HG03575 (cell line): ENCODE measurements around the gene PHLDB2.

ENCODE experiments used
- ATAC-seq: cut with Tn5 transposase; IDR thresholded peaks from one replicate; pipeline ENCODE4 v1.9.1; 2021; ENCODE audit not compliant: unreplicated experiment, insufficient number of reproducible peaks, low FRiP score; ENCODE audit errors: extremely low read depth

Gene PHLDB2

GRCh38 chr3:111911446-111911845 is 52.4 kb downstream of the PHLDB2 start:
- no peak for ATAC-seq

- no peak for ATAC-seq
Measured at GRCh38 chr3:111913163-111913763, 54.2 kb downstream of the PHLDB2 start.

GRCh38 chr3:111915905-111916304 is 56.8 kb downstream of the PHLDB2 start:
- no peak for ATAC-seq

- ATAC-seq: no peak
Measured at GRCh38 chr3:111917300-111917699, 58.2 kb downstream of the PHLDB2 start.

- no peak for ATAC-seq
Measured at GRCh38 chr3:111919370-111920065, 60.5 kb downstream of the PHLDB2 start.

- ATAC-seq: no peak
Measured at GRCh38 chr3:111921181-111921580, 62.1 kb downstream of the PHLDB2 start.

- ATAC-seq: no peak
Measured at GRCh38 chr3:111923095-111923771, 64.2 kb downstream of the PHLDB2 start.

- no peak for ATAC-seq
Measured at GRCh38 chr3:111923806-111924205, 64.7 kb downstream of the PHLDB2 start.

- no peak for ATAC-seq
Measured at GRCh38 chr3:111924283-111924682, 65.2 kb downstream of the PHLDB2 start.

- ATAC-seq: no peak
Measured at GRCh38 chr3:111926266-111926676, 67.2 kb downstream of the PHLDB2 start.

- ATAC-seq: no peak
Measured at GRCh38 chr3:111928613-111929012, 69.5 kb downstream of the PHLDB2 start.

- ATAC-seq: no peak
Measured at GRCh38 chr3:111929484-111929883, 70.4 kb downstream of the PHLDB2 start.

GRCh38 chr3:111932946-111933345 is 73.9 kb downstream of the PHLDB2 start:
- no peak for ATAC-seq

GRCh38 chr3:111936191-111936841 is 77.3 kb downstream of the PHLDB2 start:
- no peak for ATAC-seq

GRCh38 chr3:111936967-111937366 is 77.9 kb downstream of the PHLDB2 start:
- ATAC-seq: no peak

- no peak for ATAC-seq
Measured at GRCh38 chr3:111937871-111938270, 78.8 kb downstream of the PHLDB2 start.

GRCh38 chr3:111939873-111940272 is 80.8 kb downstream of the PHLDB2 start:
- no peak for ATAC-seq

GRCh38 chr3:111943533-111943932 is 84.5 kb downstream of the PHLDB2 start:
- ATAC-seq: no peak

GRCh38 chr3:111944372-111944771 is 85.3 kb downstream of the PHLDB2 start:
- no peak for ATAC-seq

- no peak for ATAC-seq
Measured at GRCh38 chr3:111947231-111947630, 88.2 kb downstream of the PHLDB2 start.
